IPS-15b (cell line): ENCODE results near the gene TNMD.

ENCODE experiments used
- H3K27me3 ChIP-seq: one replicate; pipeline ENCODE4 v1.6.1; 2013; ENCODE audit warnings: low read length; ENCODE audit not compliant: control insufficient read depth, insufficient read depth
- H3K36me3 ChIP-seq: one replicate; pipeline ENCODE4 v1.6.1; 2013; ENCODE audit warnings: low read length; ENCODE audit not compliant: control insufficient read depth, insufficient read depth
- H3K4me1 ChIP-seq: one replicate; pipeline ENCODE4 v1.6.1; 2013; ENCODE audit warnings: mild to moderate bottlenecking, low read length; ENCODE audit not compliant: control insufficient read depth, insufficient read depth
- H3K4me3 ChIP-seq: one replicate; pipeline ENCODE4 v1.5.1; 2013; ENCODE audit warnings: low read depth, low read length
- H3K9ac ChIP-seq: one replicate; pipeline ENCODE4 v1.6.1; 2013; ENCODE audit warnings: low read depth, mild to moderate bottlenecking, low read length
- H3K9me3 ChIP-seq: one replicate; pipeline ENCODE4 v1.6.1; 2013; ENCODE audit warnings: mild to moderate bottlenecking, low read length; ENCODE audit not compliant: control insufficient read depth, insufficient read depth

The TNMD gene

DNA sequence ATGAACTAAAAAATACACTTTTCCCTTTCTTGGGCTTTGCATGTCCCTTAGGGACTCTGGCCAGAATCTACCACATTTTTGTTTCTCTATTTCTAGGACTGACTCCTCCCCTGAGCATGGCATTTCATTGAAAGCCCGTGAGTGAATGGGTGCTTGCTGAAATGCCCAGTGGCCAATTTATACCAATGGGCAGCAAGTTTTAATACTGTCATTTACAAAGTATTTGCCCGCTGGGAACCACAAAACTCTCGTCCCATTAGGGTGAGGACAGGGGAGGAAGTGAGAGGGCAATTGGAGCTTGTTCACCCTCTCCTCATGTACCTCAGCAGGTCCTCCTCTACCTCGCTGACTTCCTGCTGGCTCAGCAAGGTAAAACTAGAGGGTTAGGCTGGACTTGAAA is 60.4 kb downstream of the TNMD start:
- Histone ChIP-seq H3K4me1 (peaks cover 15% of the 10 kb centered on the region), H3K27me3 (no peaks in the 10 kb centered on the region), H3K36me3 (no peaks in the 10 kb centered on the region), H3K4me3 (no peak overlapping the region), H3K9ac (no peak overlapping the region), H3K9me3 (no peaks in the 10 kb centered on the region)

- no peak overlapping the region for H3K4me3 ChIP-seq
- H3K9ac ChIP-seq, result no peak overlapping the region
- no peaks in the 10 kb centered on the region for H3K36me3 ChIP-seq
- H3K9me3 ChIP-seq, result no peaks in the 10 kb centered on the region
- H3K27me3 ChIP-seq, result no peaks in the 10 kb centered on the region
- H3K4me1 ChIP-seq, result peaks cover 15% of the 10 kb centered on the region
Measured at GRCh38 chrX:100647095-100647494, 62.4 kb downstream of the TNMD start.

DNA sequence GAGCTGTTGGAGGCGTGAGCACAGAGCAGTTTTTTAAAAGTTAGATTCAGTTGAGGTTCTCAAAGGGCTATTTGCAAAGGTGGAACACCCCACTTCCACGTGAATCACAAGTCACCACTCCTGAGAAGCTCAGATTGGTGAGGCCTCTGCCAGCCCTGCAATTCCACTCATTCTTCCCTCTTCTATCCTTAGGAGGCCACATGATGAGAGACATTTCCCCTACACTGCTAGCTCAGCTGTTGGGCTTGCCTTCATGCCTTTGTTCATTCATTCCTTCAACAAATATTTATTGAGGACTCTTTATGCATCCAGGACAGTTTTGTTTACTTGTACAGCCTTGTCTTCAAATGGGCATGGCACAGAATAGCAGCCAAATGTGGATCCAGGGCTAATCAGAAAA is 63.0 kb downstream of the TNMD start:
- no peak overlapping the region for H3K9ac ChIP-seq
- no peaks in the 10 kb centered on the region for H3K9me3 ChIP-seq
- peaks cover 10% of the 10 kb centered on the region for H3K4me1 ChIP-seq
- no peaks in the 10 kb centered on the region for H3K27me3 ChIP-seq
- H3K4me3 ChIP-seq, result no peak overlapping the region
- no peaks in the 10 kb centered on the region for H3K36me3 ChIP-seq

GRCh38 chrX:100648458-100649417 is 64.0 kb downstream of the TNMD start:
- H3K9me3 ChIP-seq, result no peaks in the 10 kb centered on the region
- H3K4me3 ChIP-seq, result no peak overlapping the region
- no peak overlapping the region for H3K9ac ChIP-seq
- H3K36me3 ChIP-seq, result no peaks in the 10 kb centered on the region
- H3K27me3 ChIP-seq, result no peaks in the 10 kb centered on the region
- H3K4me1 ChIP-seq, result peaks cover 10% of the 10 kb centered on the region
